IgD-negative memory B cell (primary cell): Measurements from ENCODE around the gene EPN2. TPM values are rescaled to one million over a fixed set of nuclear protein-coding genes. Genes with fewer than 3 reads are reported as not detected.

Experiments used
- H3K27ac Mint-ChIP-seq, 3 donors: one replicate each; pipeline ENCODE4 v1.8.0; 2020 to 2022; ENCODE audit warnings: mild to moderate bottlenecking in 3 of 3, mixed read lengths in 3 of 3, moderate library complexity in 1 of 3
- H3K27me3 Mint-ChIP-seq: one replicate; pipeline ENCODE4 v1.8.0; 2021; ENCODE audit warnings: mixed read lengths
- H3K36me3 Mint-ChIP-seq: one replicate; pipeline ENCODE4 v1.8.0; 2020; ENCODE audit warnings: mild to moderate bottlenecking, mixed read lengths
- H3K4me1 Mint-ChIP-seq, 3 donors: one replicate each; pipeline ENCODE4 v1.8.0; 2020 to 2022; ENCODE audit warnings: mixed read lengths in 3 of 3, mild to moderate bottlenecking in 1 of 3
- H3K4me3 Mint-ChIP-seq, 4 donors: one replicate each; pipeline ENCODE4 v1.8.0; 2020 to 2022; ENCODE audit warnings: mild to moderate bottlenecking in 4 of 4, mixed read lengths in 4 of 4, moderate library complexity in 3 of 4
- H3K9me3 Mint-ChIP-seq, 3 donors: one replicate each; pipeline ENCODE4 v1.8.0; 2020 to 2021; ENCODE audit warnings: mixed read lengths in 3 of 3, mild to moderate bottlenecking in 1 of 3
- polyA plus RNA-seq: library from polyadenylated mRNA; unstranded; fragments of 300-500 nt; fragmentation: Illumina TruSeq; gene quantifications from one replicate; pipeline ENCODE4 v1.2.3, GENCODE V29; 2021

The EPN2 gene
- polyA plus RNA-seq, 1 donor from 2014 or later, result 16.4 TPM

DNA sequence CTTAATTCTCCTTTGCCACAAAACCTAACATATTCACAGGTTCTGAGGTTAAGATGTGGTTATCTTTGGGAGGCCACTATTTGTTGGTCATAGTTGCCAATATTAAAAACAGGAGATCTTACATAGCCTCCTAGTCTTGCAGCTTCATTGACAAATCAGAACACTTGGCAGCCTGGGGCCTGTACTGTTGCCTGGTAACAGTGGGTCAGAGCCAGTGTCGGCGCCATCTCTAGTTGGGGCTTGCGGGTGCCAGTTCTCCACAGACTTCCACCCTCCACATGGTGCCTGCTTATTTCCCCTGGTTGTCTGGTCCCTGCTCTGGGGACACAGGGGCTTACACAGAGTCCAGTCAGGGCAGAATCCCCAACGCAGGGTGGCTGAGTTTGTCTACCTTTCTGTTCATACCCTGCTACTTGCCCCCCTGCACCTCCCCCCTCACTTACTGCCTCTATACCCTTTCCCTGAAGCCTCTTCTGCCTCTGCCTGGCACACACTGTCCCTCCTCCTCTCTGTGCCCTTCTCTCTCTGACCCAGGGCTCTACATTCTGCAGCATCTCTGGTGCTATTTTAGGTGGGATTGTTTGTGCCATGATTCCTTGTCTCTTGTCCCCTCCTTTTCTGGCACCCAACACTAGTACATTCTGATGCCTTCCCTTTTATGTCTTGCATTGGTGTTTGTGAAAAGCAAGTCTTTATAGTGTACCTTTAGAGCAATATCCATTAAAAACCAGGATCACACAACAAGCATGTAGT, 13.4 kb downstream of the EPN2 start:
- H3K27me3 Mint-ChIP-seq, result no peaks in the 10 kb centered on the region
- no peak overlapping the region for H3K27ac Mint-ChIP-seq
- no peak overlapping the region for H3K4me3 Mint-ChIP-seq
- H3K9me3 Mint-ChIP-seq, result no peaks in the 10 kb centered on the region
- peaks cover 9% of the 10 kb centered on the region for H3K36me3 Mint-ChIP-seq
- H3K4me1 Mint-ChIP-seq, result peaks cover 10 to 12% (median 12%) of the 10 kb centered on the region in 3 donors

GRCh38 chr17:19253112-19253511, 15.9 kb downstream of the EPN2 start:
- peaks cover under 1 to 9% (median 6%) of the 10 kb centered on the region in 3 donors for H3K4me1 Mint-ChIP-seq
- H3K4me3 Mint-ChIP-seq, result peak overlapping the region in 1 of 4 donors; percentile 21
- no peak overlapping the region for H3K27ac Mint-ChIP-seq
- peaks cover 5% of the 10 kb centered on the region for H3K36me3 Mint-ChIP-seq
- no peaks in the 10 kb centered on the region for H3K27me3 Mint-ChIP-seq
- no peaks in the 10 kb centered on the region for H3K9me3 Mint-ChIP-seq

GRCh38 chr17:19254651-19255050, 17.5 kb downstream of the EPN2 start:
- no peak overlapping the region for H3K27ac Mint-ChIP-seq
- no peaks in the 10 kb centered on the region for H3K9me3 Mint-ChIP-seq
- no peaks in the 10 kb centered on the region for H3K27me3 Mint-ChIP-seq
- H3K4me1 Mint-ChIP-seq, result peaks cover 0 to 6% (median 1%) of the 10 kb centered on the region in 3 donors
- H3K36me3 Mint-ChIP-seq, result peaks cover 1% of the 10 kb centered on the region
- no peak overlapping the region for H3K4me3 Mint-ChIP-seq

GRCh38 chr17:19255279-19255678, 18.1 kb downstream of the EPN2 start:
- Mint-ChIP-seq H3K9me3 (no peaks in the 10 kb centered on the region), H3K27me3 (no peaks in the 10 kb centered on the region), H3K4me3 (no peak overlapping the region), H3K27ac (no peak overlapping the region), H3K4me1 (peaks cover 0 to 6% (median 1%) of the 10 kb centered on the region in 3 donors), H3K36me3 (peaks cover 1% of the 10 kb centered on the region)

GRCh38 chr17:19258371-19258770, 21.2 kb downstream of the EPN2 start:
- Mint-ChIP-seq H3K4me3 (no peak overlapping the region), H3K27ac (no peak overlapping the region), H3K4me1 (peaks cover 5 to 7% (median 6%) of the 10 kb centered on the region in 3 donors), H3K27me3 (no peaks in the 10 kb centered on the region), H3K36me3 (peaks cover 1% of the 10 kb centered on the region), H3K9me3 (peaks cover 0 to 2% (median 0%) of the 10 kb centered on the region in 3 donors)

DNA sequence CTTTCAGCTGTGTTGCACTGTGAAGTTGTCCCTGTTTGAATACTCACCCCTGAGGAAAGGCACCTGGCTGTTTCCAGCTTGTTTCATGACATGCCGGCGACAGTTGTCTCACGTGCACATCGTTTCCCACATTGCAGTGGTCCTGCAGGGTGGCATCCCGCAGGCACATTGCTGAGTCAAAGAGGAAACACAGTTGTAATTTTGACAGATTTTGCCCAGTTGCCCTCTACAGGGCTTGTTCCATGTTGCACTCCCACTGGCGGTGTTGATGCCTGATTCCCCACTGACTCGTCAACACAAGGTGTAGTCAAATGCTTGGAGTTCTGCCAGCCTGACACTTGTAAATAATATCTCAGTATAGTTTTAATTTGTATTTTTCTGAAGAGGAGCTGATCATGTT, 23.8 kb downstream of the EPN2 start:
- peaks cover 1% of the 10 kb centered on the region for H3K36me3 Mint-ChIP-seq
- no peaks in the 10 kb centered on the region for H3K27me3 Mint-ChIP-seq
- H3K4me1 Mint-ChIP-seq, result peaks cover 4 to 11% (median 8%) of the 10 kb centered on the region in 3 donors
- peaks cover 0 to 2% (median 0%) of the 10 kb centered on the region in 3 donors for H3K9me3 Mint-ChIP-seq
- H3K4me3 Mint-ChIP-seq, result no peak overlapping the region
- no peak overlapping the region for H3K27ac Mint-ChIP-seq

- H3K4me1 Mint-ChIP-seq, result peaks cover 4 to 11% (median 8%) of the 10 kb centered on the region in 3 donors
- H3K36me3 Mint-ChIP-seq, result peaks cover 1% of the 10 kb centered on the region
- H3K27me3 Mint-ChIP-seq, result no peaks in the 10 kb centered on the region
- no peak overlapping the region for H3K4me3 Mint-ChIP-seq
- no peak overlapping the region for H3K27ac Mint-ChIP-seq
- H3K9me3 Mint-ChIP-seq, result peaks cover 0 to 2% (median 0%) of the 10 kb centered on the region in 3 donors
Measured at GRCh38 chr17:19261426-19261825, 24.3 kb downstream of the EPN2 start.

- H3K4me3 Mint-ChIP-seq, result no peak overlapping the region
- peaks cover 1% of the 10 kb centered on the region for H3K36me3 Mint-ChIP-seq
- peaks cover 4 to 11% (median 9%) of the 10 kb centered on the region in 3 donors for H3K4me1 Mint-ChIP-seq
- peaks cover 0 to 2% (median 0%) of the 10 kb centered on the region in 3 donors for H3K9me3 Mint-ChIP-seq
- H3K27me3 Mint-ChIP-seq, result no peaks in the 10 kb centered on the region
- no peak overlapping the region for H3K27ac Mint-ChIP-seq
Measured at GRCh38 chr17:19262650-19263631, 25.8 kb downstream of the EPN2 start.

GRCh38 chr17:19263641-19264051, 26.5 kb downstream of the EPN2 start:
- no peak overlapping the region for H3K27ac Mint-ChIP-seq
- peaks cover 1% of the 10 kb centered on the region for H3K36me3 Mint-ChIP-seq
- H3K4me1 Mint-ChIP-seq, result peaks cover 6 to 13% (median 10%) of the 10 kb centered on the region in 3 donors
- no peaks in the 10 kb centered on the region for H3K27me3 Mint-ChIP-seq
- peaks cover 0 to 2% (median 0%) of the 10 kb centered on the region in 3 donors for H3K9me3 Mint-ChIP-seq
- no peak overlapping the region for H3K4me3 Mint-ChIP-seq

DNA sequence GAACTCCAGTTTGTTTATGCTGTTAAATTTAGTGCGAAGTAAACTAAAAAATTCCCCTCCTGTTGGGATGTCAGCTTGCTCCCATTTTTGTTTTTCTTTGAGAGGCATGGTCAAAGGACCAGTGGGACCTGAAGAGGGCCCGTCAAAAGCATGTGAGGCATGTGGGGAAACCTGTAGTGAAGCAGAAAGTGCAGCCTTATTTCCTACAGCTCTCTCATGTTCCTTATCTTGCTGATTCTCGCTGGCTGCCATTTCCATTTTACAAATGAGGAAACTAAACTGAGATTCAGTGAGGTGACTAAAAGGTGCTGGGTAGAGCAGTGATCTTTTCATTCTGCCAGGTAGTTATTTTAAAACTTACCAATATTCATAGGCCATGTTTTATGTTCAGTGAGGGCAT, 27.1 kb downstream of the EPN2 start:
- H3K9me3 Mint-ChIP-seq, result peaks cover 0 to 2% (median 0%) of the 10 kb centered on the region in 3 donors
- peak overlapping the region in 1 of 3 donors; percentile 5 for H3K27ac Mint-ChIP-seq
- H3K4me1 Mint-ChIP-seq, result peaks cover 12 to 19% (median 16%) of the 10 kb centered on the region in 3 donors
- no peaks in the 10 kb centered on the region for H3K27me3 Mint-ChIP-seq
- peaks cover 1% of the 10 kb centered on the region for H3K36me3 Mint-ChIP-seq
- H3K4me3 Mint-ChIP-seq, result no peak overlapping the region

- H3K4me3 Mint-ChIP-seq, result no peak overlapping the region
- H3K9me3 Mint-ChIP-seq, result peaks cover 0 to 2% (median 0%) of the 10 kb centered on the region in 3 donors
- H3K4me1 Mint-ChIP-seq, result peaks cover 17 to 20% (median 20%) of the 10 kb centered on the region in 3 donors
- H3K27ac Mint-ChIP-seq, result peak overlapping the region in 1 of 3 donors; percentile 5
- peaks cover 1% of the 10 kb centered on the region for H3K36me3 Mint-ChIP-seq
- no peaks in the 10 kb centered on the region for H3K27me3 Mint-ChIP-seq
Measured at GRCh38 chr17:19264681-19265080, 27.5 kb downstream of the EPN2 start.

DNA sequence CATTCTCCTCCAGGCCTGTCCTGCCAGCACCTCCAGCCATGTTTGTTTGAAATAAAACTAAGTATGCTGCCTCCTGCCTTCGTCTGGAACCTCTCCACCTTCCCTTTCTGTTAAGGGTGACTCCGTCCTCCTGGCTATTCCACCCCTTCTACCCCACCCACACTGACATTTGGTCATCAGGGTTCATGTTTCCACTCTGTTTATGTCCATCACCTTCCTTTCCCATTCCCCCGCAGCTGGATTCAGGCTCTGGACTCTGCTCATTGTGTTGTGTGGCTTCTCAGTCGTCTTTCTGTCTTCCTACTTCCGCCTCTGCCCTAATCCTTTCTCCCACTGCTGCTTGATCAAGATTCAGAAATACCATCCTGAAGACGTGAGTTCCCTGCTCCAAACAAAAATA, 28.6 kb downstream of the EPN2 start:
- peaks cover 3% of the 10 kb centered on the region for H3K36me3 Mint-ChIP-seq
- H3K27me3 Mint-ChIP-seq, result no peaks in the 10 kb centered on the region
- no peak overlapping the region for H3K27ac Mint-ChIP-seq
- no peak overlapping the region for H3K4me3 Mint-ChIP-seq
- peaks cover 0 to 2% (median 0%) of the 10 kb centered on the region in 3 donors for H3K9me3 Mint-ChIP-seq
- H3K4me1 Mint-ChIP-seq, result peaks cover 21 to 25% (median 21%) of the 10 kb centered on the region in 3 donors

DNA sequence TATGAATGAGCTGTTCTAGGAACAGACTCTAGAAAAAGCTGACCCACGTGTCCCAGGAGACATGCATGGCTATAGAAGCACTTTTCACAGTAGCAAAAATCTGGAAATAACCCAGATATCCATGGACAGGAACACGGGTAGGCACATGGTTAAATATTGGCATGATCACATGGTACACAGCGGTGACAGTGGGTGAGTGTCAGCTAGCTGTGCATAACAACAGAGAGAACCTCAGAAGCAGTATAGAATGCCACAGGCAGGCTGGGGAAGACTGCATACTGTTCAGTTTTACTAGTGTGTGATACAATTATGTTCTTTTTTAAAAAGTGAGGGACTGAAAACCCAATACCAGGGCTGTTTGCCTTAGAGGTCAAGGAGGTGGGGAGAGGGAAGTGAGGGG, 31.4 kb downstream of the EPN2 start:
- Mint-ChIP-seq H3K4me3 (peak overlapping the region in 1 of 4 donors; percentile 2), H3K36me3 (peaks cover 2% of the 10 kb centered on the region), H3K9me3 (no peaks in the 10 kb centered on the region), H3K4me1 (peaks cover 24 to 34% (median 28%) of the 10 kb centered on the region in 3 donors), H3K27me3 (peaks cover 3% of the 10 kb centered on the region), H3K27ac (peak overlapping the region in 1 of 3 donors; percentile 13)

- Mint-ChIP-seq H3K4me1 (peaks cover 24 to 34% (median 29%) of the 10 kb centered on the region in 3 donors), H3K27ac (no peak overlapping the region), H3K27me3 (peaks cover 3% of the 10 kb centered on the region), H3K4me3 (peak overlapping the region in 2 of 4 donors; percentile 24 to 74), H3K9me3 (no peaks in the 10 kb centered on the region), H3K36me3 (peaks cover 3% of the 10 kb centered on the region)
Measured at GRCh38 chr17:19269106-19269505, 31.9 kb downstream of the EPN2 start.

GRCh38 chr17:19269641-19270040, 32.5 kb downstream of the EPN2 start:
- Mint-ChIP-seq H3K27me3 (peaks cover 3% of the 10 kb centered on the region), H3K27ac (no peak overlapping the region), H3K9me3 (no peaks in the 10 kb centered on the region), H3K4me1 (peaks cover 19 to 32% (median 32%) of the 10 kb centered on the region in 3 donors), H3K36me3 (peaks cover 4% of the 10 kb centered on the region), H3K4me3 (peak overlapping the region in 1 of 4 donors; percentile 24)
